Naive thymus-derived CD4-positive, alpha-beta T cell (primary cell): ENCODE results near the gene ULK4. TPM values are rescaled to one million over a fixed set of nuclear protein-coding genes. Genes with fewer than 3 reads are reported as not detected.
A peak's percentile ranks its signal among the peaks of the same experiment; 100 is the strongest.

Experiments
- ATAC-seq: fragments of 150-1000 bp; cut with Tn5 transposase; 2 replicates; pipeline ENCODE4 v1.10.0; 2021; ENCODE audit warnings: mild to moderate bottlenecking, moderate library complexity
- CTCF ChIA-PET: fragments of 350-600 bp; sonication (Branson Sonifier 250); formaldehyde crosslinking; loops from one replicate; lab custom pipeline; 2021; ENCODE audit warnings: antibody characterized with exemption; lab: Charles Lee
- POLR2A ChIA-PET: fragments of 350-600 bp; sonication (Branson Sonifier 250); formaldehyde crosslinking; loops from one replicate; lab custom pipeline; 2021; ENCODE audit warnings: antibody characterized with exemption, inconsistent platforms; lab: Charles Lee
- DNase-seq, 9 donors: peaks; one replicate each; pipeline versions ENCODE4 v3.0.0 to v3.0.0-alpha.2; 2020 to 2022; ENCODE audit warnings: mixed read lengths in 1 of 9
- H3K27ac ChIP-seq: one replicate; pipeline ENCODE4 v1.7.0; 2013; ENCODE audit warnings: mild to moderate bottlenecking, low read depth, low read length, moderate library complexity
- H3K27me3 ChIP-seq, 2 donors: one replicate each; pipeline ENCODE4 v1.7.0; 2013; ENCODE audit warnings: low read length in 2 of 2, mild to moderate bottlenecking in 2 of 2, moderate library complexity in 2 of 2; ENCODE audit not compliant: control insufficient read depth in 2 of 2, insufficient read depth in 2 of 2
- H3K36me3 ChIP-seq, 3 experiments: 1 replicate in 2 of 3; 2 replicates in 1 of 3; pipeline ENCODE4 v1.7.0; 2013; ENCODE audit warnings: low read length in 3 of 3, mild to moderate bottlenecking in 3 of 3, moderate library complexity in 1 of 3; ENCODE audit not compliant: insufficient read depth in 3 of 3, control insufficient read depth in 2 of 3
- H3K4me1 ChIP-seq, 2 donors: one replicate each; pipeline ENCODE4 v1.7.0; 2013; ENCODE audit warnings: low read length in 2 of 2, mild to moderate bottlenecking in 2 of 2, moderate library complexity in 1 of 2; ENCODE audit not compliant: control insufficient read depth in 2 of 2, insufficient read depth in 2 of 2
- H3K4me3 ChIP-seq: 2 replicates; pipeline ENCODE4 v1.7.0; 2013; ENCODE audit warnings: mild to moderate bottlenecking, low read length
- H3K9me3 ChIP-seq, 3 experiments: 1 replicate in 2 of 3; 2 replicates in 1 of 3; pipeline ENCODE4 v1.7.0; 2013; ENCODE audit warnings: low read length in 3 of 3; ENCODE audit not compliant: control insufficient read depth in 2 of 3
- H3K27ac Mint-ChIP-seq, 9 donors: one replicate each; pipeline ENCODE4 v1.8.0; 2020 to 2022; ENCODE audit warnings: mixed read lengths in 9 of 9, mild to moderate bottlenecking in 8 of 9, moderate library complexity in 5 of 9, inconsistent platforms in 2 of 9
- H3K27me3 Mint-ChIP-seq, 5 donors: one replicate each; pipeline ENCODE4 v1.8.0; 2021 to 2022; ENCODE audit warnings: mixed read lengths in 5 of 5, mild to moderate bottlenecking in 1 of 5
- H3K36me3 Mint-ChIP-seq, 5 donors: one replicate each; pipeline ENCODE4 v1.8.0; 2020 to 2022; ENCODE audit warnings: mixed read lengths in 5 of 5, mild to moderate bottlenecking in 3 of 5, inconsistent platforms in 1 of 5
- H3K4me1 Mint-ChIP-seq, 7 donors: one replicate each; pipeline ENCODE4 v1.8.0; 2020 to 2022; ENCODE audit warnings: mixed read lengths in 7 of 7, mild to moderate bottlenecking in 3 of 7, inconsistent platforms in 1 of 7
- H3K4me3 Mint-ChIP-seq, 10 donors: one replicate each; pipeline ENCODE4 v1.8.0; 2020 to 2022; ENCODE audit warnings: mild to moderate bottlenecking in 10 of 10, mixed read lengths in 10 of 10, moderate library complexity in 6 of 10, inconsistent platforms in 2 of 10
- H3K9me3 Mint-ChIP-seq, 11 donors: one replicate each; pipeline ENCODE4 v1.8.0; 2020 to 2022; ENCODE audit warnings: mixed read lengths in 11 of 11, mild to moderate bottlenecking in 4 of 11, inconsistent platforms in 1 of 11, moderate library complexity in 1 of 11
- intact Hi-C, 2 donors: fragments of 100-400 bp; cut with micrococcal nuclease; formaldehyde crosslinking; loops; one replicate each; pipeline ENCODE4 v1.15.1; 2023
- polyA plus RNA-seq, 2 donors: library from polyadenylated mRNA; unstranded; fragments of 300-500 nt; fragmentation: Illumina TruSeq; gene quantifications; one replicate each; pipeline ENCODE4 v1.2.3, GENCODE V29; 2021
- total RNA-seq, 6 experiments: library from RNA in 5 of 6; stranded (reverse) in 5 of 6; gene quantifications; 1 replicate in 5 of 6; 2 replicates in 1 of 6; pipeline ENCODE4 v1.2.3 and lab custom pipeline; 2021 to 2026

Gene ULK4
- total and polyA plus RNA-seq, 7 experiments from 2014 or later: 6.6 to 22.3 (median 18.9) TPM

DNA sequence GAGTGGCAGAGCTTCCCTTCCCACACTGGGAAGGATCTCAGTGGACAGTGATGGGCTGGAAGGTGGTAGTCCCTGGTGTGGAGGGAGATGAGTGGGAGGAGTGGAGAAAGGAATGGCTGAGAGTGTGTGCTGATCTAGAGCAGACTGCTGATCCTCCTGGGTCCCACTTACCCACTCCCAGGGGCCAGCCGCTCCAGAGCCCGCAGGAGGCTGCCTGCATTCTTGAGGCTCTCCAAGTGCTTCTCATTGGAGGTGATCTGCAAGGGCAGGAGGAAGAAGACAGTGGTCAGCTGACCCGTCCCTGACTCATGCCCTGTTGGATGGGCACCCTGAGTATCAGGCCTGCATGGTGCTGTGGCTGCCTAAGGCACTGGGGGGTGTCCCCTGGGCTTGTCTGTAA is 712.6 kb downstream of the ULK4 start:
- ATAC-seq (peak; percentile 18), DNase-seq (no peak)
- Histone ChIP-seq H3K9me3 (no peaks in the 10 kb centered on the region), H3K27ac (no peak overlapping the region), H3K27me3 (no peaks in the 10 kb centered on the region), H3K4me3 (no peak overlapping the region), H3K4me1 (no peaks in the 10 kb centered on the region), H3K36me3 (no peaks in the 10 kb centered on the region)
- Mint-ChIP-seq H3K36me3 (peaks cover 0 to 28% (median 14%) of the 10 kb centered on the region in 5 donors), H3K9me3 (peaks cover 0 to 26% (median 7%) of the 10 kb centered on the region in 11 donors), H3K27me3 (peaks cover 0 to 10% (median 0%) of the 10 kb centered on the region in 5 donors), H3K27ac (no peak overlapping the region), H3K4me3 (no peak overlapping the region), H3K4me1 (no peaks in the 10 kb centered on the region)
- intact Hi-C loops: no loop called here
- POLR2A ChIA-PET: interaction anchor here (1.4 kb wide), 1 partner anchor 13 kb away, joined by 3 read pairs; no protein-coding TSS in a partner anchor
- CTCF ChIA-PET: no interaction called here

DNA sequence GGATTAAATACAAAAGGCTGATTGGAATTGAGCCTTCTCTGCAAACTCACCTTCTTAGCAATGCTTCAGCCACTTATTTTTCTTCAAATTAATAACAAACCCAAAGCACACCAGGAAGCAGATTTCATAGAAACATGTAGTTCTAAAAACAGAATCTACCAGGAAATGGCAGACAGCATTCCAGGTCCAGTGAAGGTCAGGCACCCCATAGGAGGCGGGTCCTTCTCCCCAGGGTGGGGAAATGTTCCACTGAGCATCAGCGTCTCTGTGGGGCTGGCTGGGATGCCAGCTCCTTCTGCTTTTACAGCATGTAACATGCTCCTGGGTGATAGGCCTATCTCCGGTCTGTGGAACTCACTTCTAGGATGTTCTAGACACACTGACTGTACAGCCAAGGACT is 713.4 kb downstream of the ULK4 start:
- H3K27ac Mint-ChIP-seq: no peak overlapping the region
- intact Hi-C loops: no loop called here
- ChIA-PET CTCF (no interaction called here), POLR2A (no interaction called here)
- no peaks in the 10 kb centered on the region for H3K36me3 ChIP-seq
- H3K4me1 ChIP-seq: no peaks in the 10 kb centered on the region
- peaks cover 0 to 23% (median 14%) of the 10 kb centered on the region in 5 donors for H3K36me3 Mint-ChIP-seq
- no peak overlapping the region for H3K27ac ChIP-seq
- no peaks in the 10 kb centered on the region for H3K9me3 ChIP-seq
- no peak for ATAC-seq
- peaks cover 0 to 18% (median 5%) of the 10 kb centered on the region in 11 donors for H3K9me3 Mint-ChIP-seq
- DNase-seq: no peak
- peaks cover 0 to 7% (median 0%) of the 10 kb centered on the region in 5 donors for H3K27me3 Mint-ChIP-seq
- no peak overlapping the region for H3K4me3 ChIP-seq
- no peaks in the 10 kb centered on the region for H3K27me3 ChIP-seq
- H3K4me1 Mint-ChIP-seq: no peaks in the 10 kb centered on the region
- no peak overlapping the region for H3K4me3 Mint-ChIP-seq

DNA sequence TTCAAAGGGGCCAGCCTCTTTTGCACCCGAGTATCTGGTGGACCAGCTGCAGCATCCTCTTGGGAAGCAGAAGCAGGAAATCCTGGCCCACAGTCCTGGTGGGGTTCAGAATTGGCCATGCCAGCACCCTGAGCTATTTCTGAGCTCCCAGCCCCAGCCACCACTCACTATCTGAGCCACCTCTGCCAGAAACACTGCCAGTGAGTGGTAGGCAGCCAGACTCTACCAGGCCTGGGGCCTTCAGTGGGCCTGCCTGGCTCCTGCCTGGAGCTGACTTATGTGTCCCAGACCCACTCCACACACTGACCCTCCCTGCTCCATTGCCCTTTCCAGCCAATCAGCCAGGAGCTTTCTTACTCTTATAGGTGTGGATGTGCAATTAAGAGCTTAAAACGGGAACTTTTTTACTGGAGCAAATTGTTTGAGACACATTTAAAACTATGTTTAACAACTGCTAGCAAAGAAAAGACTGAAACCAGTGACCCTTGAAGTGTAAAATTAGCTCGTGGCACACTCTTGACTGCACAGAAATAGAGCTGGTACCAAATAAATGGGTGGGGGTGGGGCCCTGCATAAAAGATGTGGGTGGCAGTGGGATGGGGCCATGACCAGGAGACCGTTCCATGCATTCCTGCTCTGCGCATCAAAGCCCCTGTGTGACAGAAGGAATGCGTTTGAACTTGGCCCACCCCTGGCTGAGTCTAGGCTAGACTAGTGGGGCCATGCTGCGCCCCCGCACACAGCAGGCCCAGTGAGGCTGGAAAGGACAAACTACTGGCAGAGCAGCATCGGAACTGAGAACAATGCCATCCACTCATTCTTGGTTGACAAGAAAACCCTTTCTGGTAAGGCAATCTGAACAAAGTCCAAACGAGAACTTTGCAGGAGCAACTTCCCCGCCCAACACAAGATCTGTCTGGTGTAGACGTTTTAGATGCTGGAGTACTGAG is 714.6 kb downstream of the ULK4 start:
- Mint-ChIP-seq H3K27ac (no peak overlapping the region), H3K9me3 (peaks cover 0 to 8% (median 1%) of the 10 kb centered on the region in 11 donors), H3K36me3 (peaks cover 0 to 19% (median 5%) of the 10 kb centered on the region in 5 donors), H3K4me3 (no peak overlapping the region), H3K27me3 (peaks cover 0 to 4% (median 0%) of the 10 kb centered on the region in 5 donors), H3K4me1 (no peaks in the 10 kb centered on the region)
- Histone ChIP-seq H3K27me3 (no peaks in the 10 kb centered on the region), H3K36me3 (no peaks in the 10 kb centered on the region), H3K9me3 (no peaks in the 10 kb centered on the region), H3K4me1 (no peaks in the 10 kb centered on the region), H3K27ac (no peak overlapping the region), H3K4me3 (no peak overlapping the region)
- ChIA-PET CTCF (no interaction called here), POLR2A (no interaction called here)
- DNase-seq (no peak), ATAC-seq (no peak)
- intact Hi-C loops: no loop called here

DNA sequence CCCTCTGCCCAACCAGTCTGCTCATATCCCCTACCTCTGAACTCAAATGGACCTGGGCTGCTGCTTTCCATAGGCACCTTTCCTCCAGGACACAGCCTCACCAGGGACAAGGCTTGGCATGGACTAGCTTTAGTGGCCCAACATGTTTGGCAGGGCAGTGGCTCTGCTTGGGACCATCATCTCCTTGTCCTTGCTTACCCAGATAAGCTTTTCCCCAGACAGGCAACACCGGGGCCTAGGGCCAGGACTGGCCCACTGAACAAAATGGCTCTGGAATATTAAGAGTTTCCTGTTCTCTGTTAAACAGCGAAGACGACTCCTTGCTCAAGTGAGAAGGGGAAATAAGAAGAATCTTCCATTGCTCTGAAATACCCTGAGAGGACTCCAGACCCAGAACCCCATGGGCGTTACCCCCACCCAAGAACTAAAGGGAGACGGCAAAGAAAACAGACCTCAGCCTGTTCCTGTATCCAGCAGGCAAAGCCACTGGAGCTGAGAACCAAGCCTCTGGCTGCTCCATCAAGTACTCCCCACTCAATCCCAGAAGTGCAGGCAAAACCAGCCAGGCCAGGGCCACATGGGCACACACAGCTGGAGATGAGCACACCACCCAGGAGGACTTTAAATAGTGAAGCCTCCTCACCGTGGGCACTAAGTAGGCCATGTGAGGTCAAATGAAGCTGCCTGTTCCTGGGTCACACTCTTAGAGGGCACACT is 717.1 kb downstream of the ULK4 start:
- intact Hi-C loops: no loop called here
- Mint-ChIP-seq H3K9me3 (no peaks in the 10 kb centered on the region), H3K27ac (peak overlapping the region in 3 of 9 donors; percentile 13 to 52 (median 46)), H3K27me3 (no peaks in the 10 kb centered on the region), H3K4me1 (no peaks in the 10 kb centered on the region), H3K4me3 (no peak overlapping the region), H3K36me3 (peaks cover 0 to 11% (median 0%) of the 10 kb centered on the region in 5 donors)
- ChIA-PET POLR2A (no interaction called here), CTCF (no interaction called here)
- DNase-seq (no peak), ATAC-seq (no peak)
- H3K27me3 ChIP-seq: no peaks in the 10 kb centered on the region
- no peaks in the 10 kb centered on the region for H3K9me3 ChIP-seq
- no peaks in the 10 kb centered on the region for H3K4me1 ChIP-seq
- H3K4me3 ChIP-seq: no peak overlapping the region
- peaks cover 0 to 6% (median 0%) of the 10 kb centered on the region in 3 experiments for H3K36me3 ChIP-seq
- H3K27ac ChIP-seq: no peak overlapping the region

DNA sequence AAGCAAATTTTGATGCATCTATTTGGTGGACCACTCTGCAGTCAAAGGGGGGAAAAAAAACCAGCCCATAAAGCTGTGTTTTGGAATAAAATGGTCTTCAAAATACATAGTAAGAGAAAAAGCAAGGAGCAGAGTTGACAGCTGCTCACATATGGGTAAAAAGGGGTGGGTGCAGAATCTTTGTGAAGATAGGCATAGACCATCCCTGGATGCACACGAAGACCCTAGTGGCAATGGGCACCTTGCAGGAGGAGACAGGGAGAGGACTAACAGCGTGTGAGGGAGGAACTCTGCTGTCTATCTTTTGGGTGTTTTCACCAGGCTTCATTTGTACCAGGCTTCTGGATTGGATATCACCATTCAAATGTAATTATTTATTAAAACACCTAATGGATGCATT is 718.7 kb downstream of the ULK4 start:
- DNase-seq (no peak), ATAC-seq (peak; percentile 13)
- Histone ChIP-seq H3K9me3 (no peaks in the 10 kb centered on the region), H3K27me3 (no peaks in the 10 kb centered on the region), H3K4me3 (no peak overlapping the region), H3K4me1 (no peaks in the 10 kb centered on the region), H3K36me3 (peaks cover 11 to 19% (median 14%) of the 10 kb centered on the region in 3 experiments), H3K27ac (no peak overlapping the region)
- ChIA-PET POLR2A (interaction anchor here (1.0 kb wide), 1 partner anchor 18 kb away, joined by 3 read pairs; no protein-coding TSS in a partner anchor), CTCF (no interaction called here)
- H3K4me3 Mint-ChIP-seq: no peak overlapping the region
- intact Hi-C loops: no loop called here
- no peaks in the 10 kb centered on the region for H3K9me3 Mint-ChIP-seq
- H3K36me3 Mint-ChIP-seq: peaks cover 3 to 25% (median 11%) of the 10 kb centered on the region in 5 donors
- no peaks in the 10 kb centered on the region for H3K4me1 Mint-ChIP-seq
- peak overlapping the region in 6 of 9 donors; percentile 28 to 77 (median 51) for H3K27ac Mint-ChIP-seq
- H3K27me3 Mint-ChIP-seq: no peaks in the 10 kb centered on the region

DNA sequence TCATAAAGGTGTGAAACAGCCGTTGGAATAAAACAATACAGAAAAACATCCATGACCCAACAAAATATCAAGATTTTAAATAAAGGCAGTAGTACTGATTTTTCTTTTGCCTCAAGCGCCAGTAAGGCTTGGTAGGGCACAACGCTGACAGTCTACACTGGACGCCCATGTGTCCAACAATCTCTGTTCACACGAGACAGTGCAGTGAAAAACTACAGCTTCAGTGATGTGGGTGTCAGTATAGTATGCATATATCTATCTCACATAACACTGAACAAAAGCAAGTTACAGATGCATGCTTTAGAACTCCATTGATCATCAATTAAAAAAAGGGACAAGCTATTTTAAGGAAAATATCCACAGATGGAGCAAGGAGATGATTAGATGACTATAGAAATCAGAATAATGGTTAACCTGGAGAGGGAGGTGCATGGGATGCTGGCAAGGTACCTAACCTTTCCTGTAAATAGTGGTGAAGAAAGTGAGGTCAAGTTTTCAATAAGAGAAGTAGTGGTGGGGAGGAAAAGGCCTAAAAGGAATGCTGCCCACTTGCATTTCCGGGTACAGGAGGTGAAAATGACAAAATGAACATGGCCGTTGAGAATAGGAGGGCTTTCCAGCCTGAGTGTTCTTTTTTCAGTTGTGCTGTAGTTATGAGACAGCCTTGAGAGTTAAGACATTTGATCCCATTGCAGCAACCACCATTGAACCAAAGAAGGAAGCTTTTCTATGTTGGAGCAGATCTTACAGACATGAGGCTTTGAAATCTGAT is 719.9 kb downstream of the ULK4 start:
- H3K27ac ChIP-seq: no peak overlapping the region
- H3K36me3 ChIP-seq: peaks cover 23 to 24% (median 23%) of the 10 kb centered on the region in 3 experiments
- Mint-ChIP-seq H3K27ac (peak overlapping the region in 6 of 9 donors; percentile 7 to 60 (median 40)), H3K4me1 (peaks cover 0 to 3% (median 0%) of the 10 kb centered on the region in 7 donors), H3K27me3 (no peaks in the 10 kb centered on the region), H3K36me3 (peaks cover 9 to 33% (median 20%) of the 10 kb centered on the region in 5 donors), H3K9me3 (no peaks in the 10 kb centered on the region), H3K4me3 (no peak overlapping the region)
- no peak overlapping the region for H3K4me3 ChIP-seq
- H3K4me1 ChIP-seq: no peaks in the 10 kb centered on the region
- no peaks in the 10 kb centered on the region for H3K9me3 ChIP-seq
- CTCF ChIA-PET: no interaction called here
- no peaks in the 10 kb centered on the region for H3K27me3 ChIP-seq
- POLR2A ChIA-PET: interaction anchor here (0.7 kb wide), 1 partner anchor 9 kb away, joined by 3 read pairs; no protein-coding TSS in a partner anchor
- intact Hi-C loops: no loop called here
- ATAC-seq: peak; percentile 14
- DNase-seq: no peak
